ENCODE results near the gene DAB1. TPM values are rescaled to one million over a fixed set of nuclear protein-coding genes. Genes with fewer than 3 reads are reported as not detected.

The DAB1 gene
- total RNA-seq, 4 donors from 2014 or later, result 0.22 TPM; not detected in 3

DNA sequence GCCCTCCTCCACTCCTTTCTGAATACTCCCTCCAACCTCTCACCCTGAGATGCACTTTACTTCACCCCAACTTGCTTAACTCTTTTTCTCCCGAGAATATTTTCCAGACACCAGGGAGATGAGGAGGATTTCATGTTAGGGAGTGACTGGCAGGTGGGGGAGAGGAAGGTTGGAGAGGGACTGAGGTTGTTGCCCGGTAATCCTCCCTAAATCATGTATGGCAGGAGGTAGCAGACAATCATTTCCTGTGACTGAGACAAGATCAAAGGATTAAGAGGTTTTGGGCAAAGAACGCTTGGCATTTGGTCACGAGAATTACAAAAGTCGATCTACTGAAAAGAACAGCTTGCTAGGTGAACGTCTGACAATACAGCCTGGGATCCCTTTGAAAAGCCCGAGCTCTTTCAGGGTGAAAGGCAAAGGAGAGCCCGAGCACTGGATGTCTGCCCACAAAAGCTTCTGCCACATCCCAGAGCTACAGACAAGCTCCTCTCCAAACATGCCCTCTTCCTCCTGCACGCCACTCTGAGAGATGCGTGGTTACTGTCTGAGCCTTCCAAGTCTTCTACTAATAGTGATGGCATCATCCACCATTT, 154.1 kb downstream of the DAB1 start:
- TF ChIP-seq, protein P1, sequence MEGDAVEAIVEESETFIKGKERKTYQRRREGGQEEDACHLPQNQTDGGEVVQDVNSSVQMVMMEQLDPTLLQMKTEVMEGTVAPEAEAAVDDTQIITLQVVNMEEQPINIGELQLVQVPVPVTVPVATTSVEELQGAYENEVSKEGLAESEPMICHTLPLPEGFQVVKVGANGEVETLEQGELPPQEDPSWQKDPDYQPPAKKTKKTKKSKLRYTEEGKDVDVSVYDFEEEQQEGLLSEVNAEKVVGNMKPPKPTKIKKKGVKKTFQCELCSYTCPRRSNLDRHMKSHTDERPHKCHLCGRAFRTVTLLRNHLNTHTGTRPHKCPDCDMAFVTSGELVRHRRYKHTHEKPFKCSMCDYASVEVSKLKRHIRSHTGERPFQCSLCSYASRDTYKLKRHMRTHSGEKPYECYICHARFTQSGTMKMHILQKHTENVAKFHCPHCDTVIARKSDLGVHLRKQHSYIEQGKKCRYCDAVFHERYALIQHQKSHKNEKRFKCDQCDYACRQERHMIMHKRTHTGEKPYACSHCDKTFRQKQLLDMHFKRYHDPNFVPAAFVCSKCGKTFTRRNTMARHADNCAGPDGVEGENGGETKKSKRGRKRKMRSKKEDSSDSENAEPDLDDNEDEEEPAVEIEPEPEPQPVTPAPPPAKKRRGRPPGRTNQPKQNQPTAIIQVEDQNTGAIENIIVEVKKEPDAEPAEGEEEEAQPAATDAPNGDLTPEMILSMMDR (IDR thresholded peaks at IDR 0.05 in 4 of 5, conservative IDR thresholded peaks at IDR 0.05 in 1 of 5), result no peak
- Histone ChIP-seq H3K27ac (no peak overlapping the region), H3K4me3 (no peak overlapping the region), H3K36me3 (no peaks in the 10 kb centered on the region), H3K4me1 (no peaks in the 10 kb centered on the region), H3K9me3 (no peaks in the 10 kb centered on the region), H3K27me3 (peaks cover 0 to 4% (median 2%) of the 10 kb centered on the region in 3 donors)
- no peak for DNase-seq
- intact Hi-C loops (cut with DNase I; ENCODE audit: low total_unique reads) (no loop called here), in situ Hi-C loops (cut with MboI; ENCODE audit: low sequenced_read_pairs in 4 of 4) (no loop called here)
- no peak for ATAC-seq

GRCh38 chr1:57265104-57265503, 158.8 kb downstream of the DAB1 start:
- Histone ChIP-seq H3K27ac (no peak overlapping the region), H3K4me3 (no peak overlapping the region), H3K9me3 (no peaks in the 10 kb centered on the region), H3K36me3 (no peaks in the 10 kb centered on the region), H3K27me3 (peaks cover 0 to 4% (median 0%) of the 10 kb centered on the region in 3 donors), H3K4me1 (no peaks in the 10 kb centered on the region)
- TF ChIP-seq, protein P1 (IDR thresholded peaks at IDR 0.05 in 4 of 5, conservative IDR thresholded peaks at IDR 0.05 in 1 of 5), result no peak
- no peak for TF ChIP-seq POLR2A (IDR thresholded peaks at IDR 0.05)
- no peak for DNase-seq
- in situ Hi-C loops (cut with MboI; ENCODE audit: low sequenced_read_pairs in 4 of 4) (no loop called here), intact Hi-C loops (cut with DNase I; ENCODE audit: low total_unique reads) (no loop called here)
- ATAC-seq, result no peak

DNA sequence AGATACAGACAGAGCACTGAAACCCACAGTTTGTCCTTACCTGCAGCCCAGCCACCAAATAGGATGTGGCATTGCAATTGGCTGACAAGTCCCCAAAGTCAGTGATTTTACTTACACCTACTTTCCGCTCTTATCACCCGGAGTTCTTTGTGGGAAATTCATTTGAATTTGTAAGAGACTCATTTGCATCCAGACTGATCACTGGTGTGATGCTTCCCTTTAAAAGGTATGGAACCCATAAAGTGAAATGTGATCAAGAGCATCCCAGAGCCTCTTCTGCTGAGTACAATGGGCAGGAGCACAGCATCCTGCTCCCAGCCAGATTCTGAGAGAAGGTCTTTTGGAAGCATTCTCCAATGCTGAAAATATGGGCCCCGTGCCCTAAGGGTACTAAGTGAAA, 161.4 kb downstream of the DAB1 start:
- DNase-seq, result no peak
- intact Hi-C loops (cut with DNase I; ENCODE audit: low total_unique reads) (no loop called here), in situ Hi-C loops (cut with MboI; ENCODE audit: low sequenced_read_pairs in 4 of 4) (no loop called here)
- TF ChIP-seq POLR2A (IDR thresholded peaks at IDR 0.05), result no peak
- TF ChIP-seq, protein P1 (IDR thresholded peaks at IDR 0.05 in 4 of 5, conservative IDR thresholded peaks at IDR 0.05 in 1 of 5), result no peak
- no peak for ATAC-seq
- Histone ChIP-seq H3K27me3 (no peaks in the 10 kb centered on the region), H3K27ac (no peak overlapping the region), H3K9me3 (no peaks in the 10 kb centered on the region), H3K4me1 (no peaks in the 10 kb centered on the region), H3K4me3 (no peak overlapping the region), H3K36me3 (no peaks in the 10 kb centered on the region)

DNA sequence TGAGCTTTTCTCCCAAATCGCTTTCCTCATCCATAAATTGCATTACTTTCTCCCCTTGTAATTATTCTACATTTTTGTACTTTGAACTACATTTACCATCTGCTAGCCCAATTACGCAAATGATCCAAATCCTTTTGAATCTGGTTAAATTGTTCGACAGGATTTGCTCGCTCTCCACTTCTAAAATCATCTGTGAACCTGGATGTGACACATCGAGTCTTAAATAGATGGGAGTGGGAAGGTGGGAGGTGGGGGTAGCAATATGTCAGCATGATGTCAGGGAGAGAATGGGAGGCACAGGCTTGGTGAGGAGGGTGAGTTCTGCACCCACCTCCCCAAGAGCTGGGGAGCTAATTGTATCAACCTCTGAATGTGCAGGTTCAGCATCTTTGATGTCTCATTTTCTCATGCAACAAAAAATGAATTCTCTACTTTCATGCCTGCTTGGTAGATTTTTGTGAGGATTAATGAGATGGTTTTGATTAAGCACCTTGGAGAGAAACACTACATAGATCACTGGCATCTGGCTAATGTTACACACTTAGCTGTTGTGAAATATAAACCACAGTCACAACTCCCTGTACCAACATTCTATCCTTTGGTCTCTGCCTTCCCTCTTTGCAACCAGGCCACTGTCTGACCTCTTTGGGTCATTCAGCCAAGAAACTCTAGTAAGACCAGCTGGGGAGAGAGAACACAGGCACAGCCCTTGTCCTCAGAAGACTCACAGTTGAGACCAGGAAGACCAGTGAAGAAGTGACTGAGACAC, 165.1 kb downstream of the DAB1 start:
- no peaks in the 10 kb centered on the region for H3K9me3 ChIP-seq
- TF ChIP-seq POLR2A (IDR thresholded peaks at IDR 0.05), result no peak
- TF ChIP-seq, protein P1 (IDR thresholded peaks at IDR 0.05 in 4 of 5, conservative IDR thresholded peaks at IDR 0.05 in 1 of 5), result no peak
- H3K36me3 ChIP-seq, result no peaks in the 10 kb centered on the region
- no peaks in the 10 kb centered on the region for H3K27me3 ChIP-seq
- H3K4me1 ChIP-seq, result no peaks in the 10 kb centered on the region
- H3K27ac ChIP-seq, result no peak overlapping the region
- no peak for ATAC-seq
- in situ Hi-C loops (cut with MboI; ENCODE audit: low sequenced_read_pairs in 4 of 4) (no loop called here), intact Hi-C loops (cut with DNase I; ENCODE audit: low total_unique reads) (no loop called here)
- no peak overlapping the region for H3K4me3 ChIP-seq
- no peak for DNase-seq
